GM10266 (cell line): Measurements from ENCODE around the gene FOXD1.
A peak's percentile ranks its signal among the peaks of the same experiment; 100 is the strongest.

Experiments
- DNase-seq: peaks from one replicate; pipeline ENCODE4 v3.0.0; 2012; ENCODE audit errors: extremely low spot score
- CTCF ChIP-seq: IDR thresholded peaks from 2 replicates; pipeline ENCODE4 v1.5.1; 2012; ENCODE audit warnings: mild to moderate bottlenecking, low read depth; ENCODE audit not compliant: control insufficient read depth, insufficient read depth; ENCODE audit errors: missing control alignments

FOXD1 gene

GRCh38 chr5:73438645-73439470 lies 9.7 kb downstream of the FOXD1 start:
- no peak for TF ChIP-seq CTCF

GRCh38 chr5:73437777-73438644 lies 10.6 kb downstream of the FOXD1 start:
- no peak for TF ChIP-seq CTCF
- DNase-seq = no peak

More at GRCh38 chr5:73438645-73439470, 9.7 kb downstream of the FOXD1 start:
- no peak for DNase-seq

GRCh38 chr5:73437101-73437776 lies 11.3 kb downstream of the FOXD1 start:
- no peak for DNase-seq
- peak; percentile 25 for TF ChIP-seq CTCF

GRCh38 chr5:73436535-73437100 lies 12.0 kb downstream of the FOXD1 start:
- DNase-seq = no peak
- no peak for TF ChIP-seq CTCF

GRCh38 chr5:73435759-73436534 lies 12.6 kb downstream of the FOXD1 start:
- no peak for TF ChIP-seq CTCF
- no peak for DNase-seq

- no peak for TF ChIP-seq CTCF
- DNase-seq = no peak
Observed at GRCh38 chr5:73434907-73435306, 13.7 kb downstream of the FOXD1 start.
